Thyroid gland (tissue), 4 donors: ENCODE results near the gene C19orf38. TPM values are rescaled to one million over a fixed set of nuclear protein-coding genes. Genes with fewer than 3 reads are reported as not detected.
"Not testable (repeated sequence)": the region's sequence is repeated elsewhere in the genome, so short reads cannot be mapped to it uniquely, and the experiment has no call there.

Experiments
- DNase-seq, 2 donors: peaks; one replicate each; pipeline ENCODE4 v3.0.0-alpha.2; 2019
- H3K27ac ChIP-seq, 3 donors: fragments of 200-600 bp; sonication (generic); 1 replicate in 2 of 3; 2 replicates in 1 of 3; pipeline ENCODE4 v1.5.1; 2016 to 2019; ENCODE audit warnings: mild to moderate bottlenecking in 1 of 3, moderate library complexity in 1 of 3
- H3K27me3 ChIP-seq: fragments of 200-600 bp; sonication (generic); one replicate; pipeline ENCODE4 v1.5.1; 2019
- H3K36me3 ChIP-seq, 2 donors: fragments of 200-600 bp; sonication (generic); one replicate each; pipeline ENCODE4 v1.5.1; 2016 to 2019
- H3K4me1 ChIP-seq, 2 donors: fragments of 200-600 bp; sonication (generic); one replicate each; pipeline ENCODE4 v1.5.1; 2017 to 2019
- H3K4me3 ChIP-seq, 3 donors: fragments of 200-600 bp; sonication (generic); replicated peaks in 1 of 3; 1 replicate in 2 of 3; 2 replicates in 1 of 3; pipeline ENCODE4 v1.5.1; 2016; ENCODE audit warnings: mild to moderate bottlenecking in 1 of 3
- H3K9me3 ChIP-seq: fragments of 200-600 bp; sonication (generic); one replicate; pipeline ENCODE4 v1.5.1; 2017
- POLR2A ChIP-seq, 2 donors: fragments of 450-650 bp; IDR thresholded peaks; one replicate each; pipeline ENCODE4 v1.6.1; 2017; ENCODE audit warnings: antibody characterized with exemption in 2 of 2, mild to moderate bottlenecking in 2 of 2, moderate library complexity in 1 of 2
- WGBS, 2 donors: methylation state at CpG; one replicate each; pipeline ENCODE4 v1.1.5; 2017; 5-methylcytosine and 5-hydroxymethylcytosine counted together
- intact Hi-C: fragments of 100-400 bp; cut with DNase I; formaldehyde crosslinking; loops from one replicate; pipeline ENCODE4 v1.15.1; 2023
- total RNA-seq, 4 donors: library from RNA; depleted of rRNA; stranded (reverse); fragments of >200 nt; gene quantifications; one replicate each; pipeline ENCODE4 v1.2.3, GENCODE V29; 2016
- TF ChIP-seq, protein P1 (sequence below), 6 experiments: fragments of 200-600 bp in 3 of 6; fragments of 450-650 bp in 3 of 6; sonication (generic) in 3 of 6; IDR thresholded peaks; one replicate each; pipeline ENCODE4 v1.5.1; 2016 to 2019; ENCODE audit warnings: antibody characterized with exemption in 6 of 6, mild to moderate bottlenecking in 2 of 6, inconsistent platforms in 1 of 6, moderate library complexity in 1 of 6

C19orf38 gene
- total RNA-seq, 4 donors from 2014 or later = 1.5 to 1.7 TPM; not detected in 2

GRCh38 chr19:10852098-10852800 lies 4.0 kb downstream of the C19orf38 start:
- DNase-seq = no peak
- H3K4me1 ChIP-seq = no peaks in the 10 kb centered on the region
- no peak for TF ChIP-seq POLR2A (IDR thresholded peaks at IDR 0.05)
- TF ChIP-seq, protein P1, sequence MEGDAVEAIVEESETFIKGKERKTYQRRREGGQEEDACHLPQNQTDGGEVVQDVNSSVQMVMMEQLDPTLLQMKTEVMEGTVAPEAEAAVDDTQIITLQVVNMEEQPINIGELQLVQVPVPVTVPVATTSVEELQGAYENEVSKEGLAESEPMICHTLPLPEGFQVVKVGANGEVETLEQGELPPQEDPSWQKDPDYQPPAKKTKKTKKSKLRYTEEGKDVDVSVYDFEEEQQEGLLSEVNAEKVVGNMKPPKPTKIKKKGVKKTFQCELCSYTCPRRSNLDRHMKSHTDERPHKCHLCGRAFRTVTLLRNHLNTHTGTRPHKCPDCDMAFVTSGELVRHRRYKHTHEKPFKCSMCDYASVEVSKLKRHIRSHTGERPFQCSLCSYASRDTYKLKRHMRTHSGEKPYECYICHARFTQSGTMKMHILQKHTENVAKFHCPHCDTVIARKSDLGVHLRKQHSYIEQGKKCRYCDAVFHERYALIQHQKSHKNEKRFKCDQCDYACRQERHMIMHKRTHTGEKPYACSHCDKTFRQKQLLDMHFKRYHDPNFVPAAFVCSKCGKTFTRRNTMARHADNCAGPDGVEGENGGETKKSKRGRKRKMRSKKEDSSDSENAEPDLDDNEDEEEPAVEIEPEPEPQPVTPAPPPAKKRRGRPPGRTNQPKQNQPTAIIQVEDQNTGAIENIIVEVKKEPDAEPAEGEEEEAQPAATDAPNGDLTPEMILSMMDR (IDR thresholded peaks at IDR 0.05) = no peak
- intact Hi-C loops = no loop called here
- no peaks in the 10 kb centered on the region for H3K9me3 ChIP-seq
- no peak overlapping the region for H3K27ac ChIP-seq
- H3K27me3 ChIP-seq = no peaks in the 10 kb centered on the region
- H3K4me3 ChIP-seq = no peak overlapping the region
- no peaks in the 10 kb centered on the region for H3K36me3 ChIP-seq
- 87 to 91% methylated on average over 7 of the region's 7 CpGs for WGBS, 2 donors

DNA sequence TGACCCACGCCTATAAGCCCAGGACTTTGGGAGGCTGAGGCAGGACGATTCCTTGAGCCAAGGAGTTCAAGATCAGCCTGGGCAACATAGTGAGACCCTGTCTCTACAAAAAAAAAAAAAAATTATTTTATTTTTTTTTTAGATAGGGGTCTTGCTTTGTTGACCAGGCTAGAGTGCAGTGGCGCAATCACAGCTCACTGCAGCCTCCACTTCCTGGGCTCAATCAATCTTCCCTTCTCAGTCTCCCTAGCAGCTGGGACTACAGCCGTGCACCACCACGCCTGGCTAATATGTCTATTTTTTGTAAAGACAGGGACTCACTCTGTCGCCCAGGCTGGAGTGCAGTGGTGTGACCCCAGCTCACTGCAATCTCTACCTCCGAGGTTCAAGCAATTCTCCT lies 4.7 kb downstream of the C19orf38 start:
- no peak for DNase-seq
- no peak for TF ChIP-seq POLR2A (IDR thresholded peaks at IDR 0.05)
- TF ChIP-seq, protein P1 (IDR thresholded peaks at IDR 0.05) = no peak
- Histone ChIP-seq H3K4me1 (no peaks in the 10 kb centered on the region), H3K27ac (no peak overlapping the region), H3K4me3 (no peak overlapping the region), H3K36me3 (no peaks in the 10 kb centered on the region), H3K9me3 (no peaks in the 10 kb centered on the region), H3K27me3 (no peaks in the 10 kb centered on the region)
- 79 to 84% methylated on average over 7 of the region's 7 CpGs for WGBS, 2 donors
- intact Hi-C loops = no loop called here

GRCh38 chr19:10854350-10855089 lies 6.3 kb downstream of the C19orf38 start:
- Histone ChIP-seq H3K4me3 (no peak overlapping the region), H3K27ac (no peak overlapping the region), H3K9me3 (no peaks in the 10 kb centered on the region), H3K27me3 (no peaks in the 10 kb centered on the region), H3K36me3 (no peaks in the 10 kb centered on the region), H3K4me1 (no peaks in the 10 kb centered on the region)
- intact Hi-C loops = no loop called here
- TF ChIP-seq POLR2A (IDR thresholded peaks at IDR 0.05) = no peak
- TF ChIP-seq, protein P1 (IDR thresholded peaks at IDR 0.05) = no peak
- no peak for DNase-seq
- 77 to 80% methylated on average over 7 of the region's 7 CpGs for WGBS, 2 donors

DNA sequence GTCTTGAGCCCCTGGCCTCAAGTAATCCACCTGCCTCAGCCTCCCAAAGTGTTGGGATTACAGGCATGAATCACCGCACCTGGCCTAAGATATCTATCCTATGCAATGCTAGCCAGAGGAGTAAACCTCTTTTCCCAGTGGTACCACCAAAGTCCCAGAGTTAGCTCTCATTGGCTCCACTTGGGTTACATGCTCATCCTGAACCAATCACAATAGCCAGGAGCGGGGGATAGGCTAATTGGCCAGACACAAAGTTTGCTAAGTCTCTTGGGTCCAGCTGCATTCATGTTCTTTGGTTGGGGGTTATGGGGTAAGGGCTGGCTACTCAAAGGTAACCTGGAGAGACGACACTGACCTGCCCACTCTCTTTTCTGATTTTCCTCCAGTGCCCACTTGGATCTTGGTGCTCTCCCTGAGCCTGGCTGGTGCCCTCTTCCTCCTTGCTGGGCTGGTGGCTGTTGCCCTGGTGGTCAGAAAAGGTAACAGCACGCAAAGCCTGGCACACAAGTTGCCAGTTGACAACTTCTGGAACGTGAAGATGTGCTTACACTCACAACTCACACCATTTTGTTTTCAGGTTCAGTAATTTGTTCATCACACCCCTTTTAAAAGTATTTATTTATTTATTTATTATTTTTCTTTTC lies 7.8 kb downstream of the C19orf38 start:
- H3K27me3 ChIP-seq = no peaks in the 10 kb centered on the region
- no peak for DNase-seq
- H3K4me3 ChIP-seq = no peak overlapping the region
- intact Hi-C loops = no loop called here
- no peaks in the 10 kb centered on the region for H3K36me3 ChIP-seq
- no peak for TF ChIP-seq POLR2A (IDR thresholded peaks at IDR 0.05)
- TF ChIP-seq, protein P1 (IDR thresholded peaks at IDR 0.05) = peak in 5 of 6 experiments; percentile 15 to 54 (median 25)
- 69 to 82% methylated on average over 5 of the region's 5 CpGs for WGBS, 2 donors
- no peaks in the 10 kb centered on the region for H3K4me1 ChIP-seq
- H3K27ac ChIP-seq = no peak overlapping the region
- H3K9me3 ChIP-seq = no peaks in the 10 kb centered on the region

DNA sequence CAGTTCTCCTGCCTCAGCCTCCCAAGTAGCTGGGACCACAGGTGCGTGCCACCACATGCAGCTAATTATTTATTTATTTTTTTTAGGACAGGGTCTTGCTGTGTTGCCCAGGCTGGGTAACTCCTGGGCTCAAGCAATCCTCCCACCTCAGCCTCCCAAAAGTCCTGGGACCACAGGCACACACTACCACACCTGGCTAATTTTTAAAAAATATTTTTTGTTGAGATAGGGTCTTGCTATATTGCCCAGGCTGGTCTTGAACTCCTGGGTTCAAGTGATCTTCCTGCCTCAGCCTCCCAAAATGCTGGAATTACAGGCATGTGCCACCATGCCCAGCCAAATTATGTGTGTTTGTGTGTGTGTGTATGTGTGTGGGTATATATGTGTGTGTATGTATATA lies 8.7 kb downstream of the C19orf38 start:
- intact Hi-C loops, H3K4me3 ChIP-seq, H3K4me1 ChIP-seq, H3K27me3 ChIP-seq, H3K9me3 ChIP-seq, H3K27ac ChIP-seq, DNase-seq, H3K36me3 ChIP-seq: not testable (repeated sequence)
- WGBS, 2 donors = 92 to 94% methylated on average over 1 of the region's 1 CpG
